ENCODE data around the gene CCM2.

DNA sequence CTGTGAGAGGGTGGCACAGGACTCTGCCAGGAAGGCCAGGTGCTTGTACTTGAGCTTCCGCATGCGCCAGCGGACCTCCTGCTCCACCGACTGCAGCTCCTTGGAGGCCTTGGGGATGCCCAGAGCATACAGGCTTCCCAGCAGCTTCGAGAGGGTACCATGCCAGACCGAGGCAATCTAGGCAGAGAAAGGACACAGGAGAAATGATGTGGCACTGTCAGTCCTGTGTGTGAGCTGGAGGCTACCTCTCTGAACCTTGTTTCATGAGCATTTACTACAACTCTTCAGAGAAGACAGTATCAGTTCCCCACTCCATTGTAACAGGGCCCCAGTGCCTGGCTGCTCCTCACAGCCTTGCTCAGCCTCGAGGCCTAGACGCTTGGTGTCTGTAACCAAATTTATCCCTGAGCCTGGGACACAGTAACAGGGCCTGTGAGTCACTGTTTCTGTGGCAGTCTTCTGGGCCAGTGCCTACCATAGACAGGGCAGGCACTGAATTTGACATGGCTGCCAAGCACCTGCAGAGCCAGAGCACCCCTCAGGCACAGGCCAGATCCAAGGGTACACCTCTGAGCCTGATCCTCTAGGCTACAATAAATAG lies 105.7 kb downstream of the CCM2 start:
- no peak for TF ChIP-seq POLR2AphosphoS5 (IDR thresholded peaks at IDR 0.05)
- no peak for TF ChIP-seq EZH2 (IDR thresholded peaks at IDR 0.05; ENCODE audit: borderline replicate concordance, insufficient read depth, low read length, poor library complexity, severe bottlenecking)
